GM21576 (cell line): ENCODE measurements around the gene FURIN.

Experiments used
- ATAC-seq: cut with Tn5 transposase; IDR thresholded peaks from one replicate; pipeline ENCODE4 v1.9.1; 2021; ENCODE audit warnings: mild to moderate bottlenecking, moderate library complexity; ENCODE audit not compliant: unreplicated experiment

Gene FURIN

DNA sequence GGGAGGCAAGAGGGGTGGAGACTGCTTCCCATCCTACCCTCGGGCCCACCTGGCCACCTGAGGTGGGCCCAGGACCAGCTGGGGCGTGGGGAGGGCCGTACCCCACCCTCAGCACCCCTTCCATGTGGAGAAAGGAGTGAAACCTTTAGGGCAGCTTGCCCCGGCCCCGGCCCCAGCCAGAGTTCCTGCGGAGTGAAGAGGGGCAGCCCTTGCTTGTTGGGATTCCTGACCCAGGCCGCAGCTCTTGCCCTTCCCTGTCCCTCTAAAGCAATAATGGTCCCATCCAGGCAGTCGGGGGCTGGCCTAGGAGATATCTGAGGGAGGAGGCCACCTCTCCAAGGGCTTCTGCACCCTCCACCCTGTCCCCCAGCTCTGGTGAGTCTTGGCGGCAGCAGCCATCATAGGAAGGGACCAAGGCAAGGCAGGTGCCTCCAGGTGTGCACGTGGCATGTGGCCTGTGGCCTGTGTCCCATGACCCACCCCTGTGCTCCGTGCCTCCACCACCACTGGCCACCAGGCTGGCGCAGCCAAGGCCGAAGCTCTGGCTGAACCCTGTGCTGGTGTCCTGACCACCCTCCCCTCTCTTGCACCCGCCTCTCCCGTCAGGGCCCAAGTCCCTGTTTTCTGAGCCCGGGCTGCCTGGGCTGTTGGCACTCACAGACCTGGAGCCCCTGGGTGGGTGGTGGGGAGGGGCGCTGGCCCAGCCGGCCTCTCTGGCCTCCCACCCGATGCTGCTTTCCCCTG lies 13.8 kb downstream of the FURIN start:
- ATAC-seq = no peak

DNA sequence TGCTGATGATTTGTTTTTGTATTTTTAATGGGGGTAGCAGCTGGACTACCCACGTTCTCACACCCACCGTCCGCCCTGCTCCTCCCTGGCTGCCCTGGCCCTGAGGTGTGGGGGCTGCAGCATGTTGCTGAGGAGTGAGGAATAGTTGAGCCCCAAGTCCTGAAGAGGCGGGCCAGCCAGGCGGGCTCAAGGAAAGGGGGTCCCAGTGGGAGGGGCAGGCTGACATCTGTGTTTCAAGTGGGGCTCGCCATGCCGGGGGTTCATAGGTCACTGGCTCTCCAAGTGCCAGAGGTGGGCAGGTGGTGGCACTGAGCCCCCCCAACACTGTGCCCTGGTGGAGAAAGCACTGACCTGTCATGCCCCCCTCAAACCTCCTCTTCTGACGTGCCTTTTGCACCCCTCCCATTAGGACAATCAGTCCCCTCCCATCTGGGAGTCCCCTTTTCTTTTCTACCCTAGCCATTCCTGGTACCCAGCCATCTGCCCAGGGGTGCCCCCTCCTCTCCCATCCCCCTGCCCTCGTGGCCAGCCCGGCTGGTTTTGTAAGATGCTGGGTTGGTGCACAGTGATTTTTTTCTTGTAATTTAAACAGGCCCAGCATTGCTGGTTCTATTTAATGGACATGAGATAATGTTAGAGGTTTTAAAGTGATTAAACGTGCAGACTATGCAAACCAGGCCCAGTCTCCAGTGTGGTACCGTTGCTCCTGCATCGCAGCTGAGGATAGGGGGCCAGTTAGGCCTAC lies 14.6 kb downstream of the FURIN start:
- no peak for ATAC-seq

DNA sequence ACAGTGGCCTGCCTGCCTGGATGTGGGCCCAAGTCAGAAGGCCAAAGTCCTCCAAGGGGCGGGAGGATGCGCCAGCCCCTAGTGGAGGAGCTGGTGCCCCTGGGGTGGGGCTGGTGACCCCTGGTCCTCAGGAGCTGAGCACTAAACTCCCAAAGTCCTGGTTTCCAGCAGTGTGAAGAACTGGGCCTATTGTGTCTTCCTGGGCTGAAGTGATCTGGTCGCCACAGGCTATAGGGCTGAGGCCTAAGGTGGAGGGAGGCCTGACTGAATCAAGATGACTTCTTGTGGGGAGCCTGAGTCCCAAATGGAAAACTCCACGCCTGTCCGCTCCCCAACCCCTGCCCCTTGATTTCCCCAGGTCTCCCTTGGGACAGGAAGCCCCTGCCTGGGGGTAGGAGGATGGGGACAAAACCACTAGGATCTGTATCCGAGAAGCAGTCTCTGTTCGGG lies 15.2 kb downstream of the FURIN start:
- no peak for ATAC-seq

DNA sequence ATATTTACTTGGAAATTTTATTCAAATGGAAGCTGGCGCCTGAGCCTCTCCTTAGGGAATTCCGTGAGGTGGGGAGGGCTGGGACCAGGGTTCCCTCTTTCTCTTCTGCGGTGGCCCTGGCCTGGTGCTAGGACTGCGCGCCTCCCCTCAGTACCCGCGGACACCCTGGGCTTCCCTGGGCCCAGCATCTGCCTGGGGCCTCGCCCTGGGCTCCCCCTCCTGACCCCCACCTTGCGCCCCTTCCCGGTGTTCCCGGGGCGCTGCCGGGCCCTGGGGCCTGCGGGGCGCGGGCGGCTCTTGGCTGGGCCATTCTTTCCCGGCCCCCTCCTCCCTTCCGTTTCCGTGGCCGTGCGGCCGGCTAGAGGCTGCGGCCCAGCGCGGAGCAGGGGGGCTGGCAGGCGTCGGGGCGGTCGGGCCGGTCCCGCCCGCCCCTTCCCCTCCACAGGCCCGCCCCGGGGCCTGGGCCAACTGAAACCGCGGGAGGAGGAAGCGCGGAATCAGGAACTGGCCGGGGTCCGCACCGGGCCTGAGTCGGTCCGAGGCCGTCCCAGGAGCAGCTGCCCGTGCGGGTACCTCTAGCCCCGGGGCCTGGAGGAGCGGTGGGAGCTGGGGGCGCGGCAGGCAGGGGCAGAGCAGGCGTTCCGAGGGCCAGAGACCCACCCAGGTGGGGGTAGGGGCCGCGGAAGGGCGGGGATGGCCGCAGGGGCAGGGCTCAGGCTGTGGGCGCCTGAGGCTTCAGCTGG lies 15.8 kb downstream of the FURIN start, which contains the start of gene FES:
TSS of gene FES (plus strand) at position 529 of the 743 bp plus-strand sequence. CDS start 542 bp downstream, outside the sequence.
- ATAC-seq = no peak

DNA sequence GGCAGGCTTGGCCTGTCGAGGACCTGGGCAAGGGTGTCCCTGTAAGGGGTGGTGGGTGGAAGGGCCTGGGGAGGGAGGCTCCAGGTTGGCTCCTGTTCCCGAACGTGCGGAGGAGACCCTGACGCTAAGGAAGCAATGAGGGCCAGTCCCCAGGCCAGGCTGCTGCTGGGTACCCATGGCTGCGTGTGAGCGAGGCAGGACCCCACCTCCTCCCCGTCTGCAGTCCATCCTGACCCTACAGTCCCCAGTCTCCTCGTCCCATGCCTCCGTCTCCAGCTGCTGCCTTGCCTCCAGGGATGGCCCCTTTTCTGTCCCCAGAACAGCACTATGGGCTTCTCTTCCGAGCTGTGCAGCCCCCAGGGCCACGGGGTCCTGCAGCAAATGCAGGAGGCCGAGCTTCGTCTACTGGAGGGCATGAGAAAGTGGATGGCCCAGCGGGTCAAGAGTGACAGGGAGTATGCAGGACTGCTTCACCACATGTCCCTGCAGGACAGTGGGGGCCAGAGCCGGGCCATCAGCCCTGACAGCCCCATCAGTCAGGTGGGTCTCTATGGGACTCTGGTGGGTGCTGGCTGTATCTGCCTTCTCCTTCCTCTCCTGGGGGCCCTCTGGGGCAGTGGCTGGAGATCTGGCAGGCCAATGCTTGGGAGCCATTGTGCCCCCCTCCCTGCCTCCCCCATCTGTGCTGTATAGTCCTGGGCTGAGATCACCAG lies 16.5 kb downstream of the FURIN start:
- ATAC-seq = no peak

DNA sequence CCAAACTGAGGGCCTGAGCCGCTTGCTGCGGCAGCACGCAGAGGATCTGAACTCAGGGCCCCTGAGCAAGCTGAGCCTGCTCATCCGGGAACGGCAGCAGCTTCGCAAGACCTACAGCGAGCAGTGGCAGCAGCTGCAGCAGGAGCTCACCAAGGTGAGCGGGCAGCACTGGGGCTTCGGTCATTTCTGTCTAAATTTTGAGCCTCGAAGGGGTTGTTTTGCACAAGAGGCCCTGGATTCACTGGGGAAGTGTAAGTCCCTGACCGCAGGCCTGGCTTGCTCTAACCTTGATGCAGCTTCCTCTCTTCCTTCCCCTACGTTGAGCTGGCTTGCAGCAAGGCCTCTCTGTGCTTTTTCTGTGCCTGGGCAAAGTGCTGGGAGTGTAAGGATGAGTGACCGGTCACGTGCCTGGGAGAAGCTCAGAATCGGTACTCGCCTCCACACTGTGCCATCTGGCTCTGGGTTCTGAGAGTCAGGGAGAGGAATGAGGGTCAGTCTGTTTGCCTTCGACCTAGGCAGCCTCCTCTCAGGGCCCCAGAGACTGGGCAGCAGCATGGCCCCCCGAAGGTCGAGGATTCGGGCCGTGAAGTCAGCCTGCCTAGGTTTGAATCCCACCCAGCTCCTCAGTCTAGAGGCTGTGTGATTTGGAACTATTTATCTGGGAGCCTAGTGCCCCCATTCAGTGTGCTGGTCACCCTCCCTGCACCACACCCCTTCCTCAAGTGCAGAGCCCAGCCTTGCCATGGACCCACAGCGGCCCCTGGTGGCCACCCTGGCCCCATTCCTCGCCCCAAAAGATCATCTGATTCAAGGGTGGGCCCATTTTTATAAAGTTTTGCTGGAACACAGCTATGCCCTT lies 17.3 kb downstream of the FURIN start:
- peak; percentile 41 for ATAC-seq

GRCh38 chr15:90886291-90886614 lies 17.9 kb downstream of the FURIN start:
- ATAC-seq = no peak

DNA sequence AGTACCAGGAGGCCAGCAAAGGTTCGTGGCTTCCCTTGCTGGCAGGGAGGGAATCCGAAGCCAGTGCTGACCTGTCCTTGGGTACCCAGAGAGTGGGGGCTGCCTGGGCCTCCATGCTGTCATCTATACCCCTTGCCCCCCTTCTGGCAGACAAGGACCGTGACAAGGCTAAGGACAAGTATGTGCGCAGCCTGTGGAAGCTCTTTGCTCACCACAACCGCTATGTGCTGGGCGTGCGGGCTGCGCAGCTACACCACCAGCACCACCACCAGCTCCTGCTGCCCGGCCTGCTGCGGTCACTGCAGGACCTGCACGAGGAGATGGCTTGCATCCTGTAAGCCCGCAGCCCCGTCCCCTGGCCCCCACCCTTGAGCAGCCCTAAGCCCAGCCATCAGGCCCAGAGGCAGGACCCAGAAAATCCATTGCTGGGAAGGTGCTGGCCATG lies 18.7 kb downstream of the FURIN start:
- ATAC-seq = no peak

DNA sequence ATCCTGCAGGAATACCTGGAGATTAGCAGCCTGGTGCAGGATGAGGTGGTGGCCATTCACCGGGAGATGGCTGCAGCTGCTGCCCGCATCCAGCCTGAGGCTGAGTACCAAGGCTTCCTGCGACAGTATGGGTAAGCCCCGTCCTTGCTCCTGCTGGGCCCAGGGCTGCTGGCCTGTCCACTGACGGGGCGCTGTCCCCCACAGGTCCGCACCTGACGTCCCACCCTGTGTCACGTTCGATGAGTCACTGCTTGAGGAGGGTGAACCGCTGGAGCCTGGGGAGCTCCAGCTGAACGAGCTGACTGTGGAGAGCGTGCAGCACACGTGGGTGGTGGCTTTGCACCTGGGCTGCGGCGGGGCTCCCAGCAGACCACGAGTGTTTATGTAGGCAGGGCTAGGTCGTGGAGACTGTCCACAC lies 20.9 kb downstream of the FURIN start:
- ATAC-seq = no peak

GRCh38 chr15:90889736-90890456 lies 21.5 kb downstream of the FURIN start:
- no peak for ATAC-seq

GRCh38 chr15:90890839-90891238 lies 22.5 kb downstream of the FURIN start:
- no peak for ATAC-seq

- no peak for ATAC-seq
Observed at GRCh38 chr15:90891346-90891949, 23.1 kb downstream of the FURIN start.

- ATAC-seq = no peak
Observed at GRCh38 chr15:90892023-90892422, 23.6 kb downstream of the FURIN start.

DNA sequence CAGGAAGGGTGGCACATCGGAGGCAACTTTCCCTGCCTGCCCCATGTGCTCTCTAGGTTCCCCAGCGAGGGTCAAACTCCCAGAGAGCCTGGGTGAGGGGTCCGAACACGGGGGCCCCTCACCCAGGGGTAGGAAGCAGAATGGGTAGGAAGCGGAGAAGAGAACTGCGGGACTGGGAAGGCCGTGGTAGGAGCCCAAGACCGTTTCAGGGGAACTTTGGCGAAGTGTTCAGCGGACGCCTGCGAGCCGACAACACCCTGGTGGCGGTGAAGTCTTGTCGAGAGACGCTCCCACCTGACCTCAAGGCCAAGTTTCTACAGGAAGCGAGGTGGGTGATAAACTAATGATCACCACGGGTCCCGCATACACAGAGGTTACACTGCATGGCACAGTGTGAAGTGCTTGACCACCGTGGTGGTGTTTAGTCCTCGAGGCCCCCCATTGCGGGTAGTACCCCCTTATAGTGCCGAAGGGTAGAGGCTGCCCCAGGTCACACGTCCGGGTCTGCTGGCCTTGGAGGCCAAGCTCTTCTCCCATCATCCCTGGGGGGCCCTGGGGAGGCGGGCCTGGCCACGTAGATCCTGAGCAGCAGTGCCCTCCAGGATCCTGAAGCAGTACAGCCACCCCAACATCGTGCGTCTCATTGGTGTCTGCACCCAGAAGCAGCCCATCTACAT lies 24.2 kb downstream of the FURIN start:
- ATAC-seq = no peak

DNA sequence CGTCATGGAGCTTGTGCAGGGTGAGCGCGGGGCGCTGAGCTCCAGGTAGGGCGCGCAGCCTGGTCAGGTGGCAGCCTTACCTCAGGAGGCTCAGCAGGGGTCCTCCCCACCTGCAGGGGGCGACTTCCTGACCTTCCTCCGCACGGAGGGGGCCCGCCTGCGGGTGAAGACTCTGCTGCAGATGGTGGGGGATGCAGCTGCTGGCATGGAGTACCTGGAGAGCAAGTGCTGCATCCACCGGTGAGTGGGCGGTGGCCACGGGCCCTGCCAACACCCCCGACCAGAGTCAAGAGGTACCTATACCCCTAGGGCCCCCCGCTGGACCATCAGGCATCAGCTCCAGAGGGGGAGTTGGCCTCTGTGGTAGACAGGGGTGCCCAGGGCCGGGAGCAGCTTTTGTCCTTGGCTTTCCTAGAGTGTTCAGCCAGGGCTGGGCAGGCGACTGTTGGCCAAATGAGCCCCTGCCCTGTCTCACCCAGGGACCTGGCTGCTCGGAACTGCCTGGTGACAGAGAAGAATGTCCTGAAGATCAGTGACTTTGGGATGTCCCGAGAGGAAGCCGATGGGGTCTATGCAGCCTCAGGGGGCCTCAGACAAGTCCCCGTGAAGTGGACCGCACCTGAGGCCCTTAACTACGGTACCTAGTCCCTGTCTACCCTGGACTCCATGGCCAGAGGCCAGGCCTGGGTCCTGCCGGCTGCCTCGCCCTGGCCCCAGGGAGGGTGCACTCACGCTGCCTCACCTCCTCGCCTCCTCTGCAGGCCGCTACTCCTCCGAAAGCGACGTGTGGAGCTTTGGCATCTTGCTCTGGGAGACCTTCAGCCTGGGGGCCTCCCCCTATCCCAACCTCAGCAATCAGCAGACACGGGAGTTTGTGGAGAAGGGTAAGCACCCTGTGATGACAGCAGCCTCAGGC lies 25.0 kb downstream of the FURIN start:
- no peak for ATAC-seq

GRCh38 chr15:90895571-90896117 lies 27.3 kb downstream of the FURIN start:
- no peak for ATAC-seq

GRCh38 chr15:90897131-90897655 lies 28.8 kb downstream of the FURIN start:
- ATAC-seq = peak; percentile 63
